Stomach (tissue), 9 donors: ENCODE measurements around the gene PLEKHG3. TPM values are rescaled to one million over a fixed set of nuclear protein-coding genes. Genes with fewer than 3 reads are reported as not detected.

ENCODE experiments used
- DNase-seq, 2 donors: peaks; one replicate each; pipeline versions ENCODE4 v3.0.0 to v3.0.0-alpha.2; 2013 to 2019
- H3K27ac ChIP-seq, 5 donors: fragments of 200-600 bp in 4 of 5; sonication (generic) in 4 of 5; one replicate each; pipeline ENCODE4 v1.5.1; 2013 to 2019; ENCODE audit warnings: mild to moderate bottlenecking in 1 of 5, moderate library complexity in 1 of 5
- H3K27me3 ChIP-seq, 3 donors: fragments of 200-600 bp; sonication (generic); one replicate each; pipeline ENCODE4 v1.5.1; 2017 to 2019; ENCODE audit warnings: mixed run types in 1 of 3
- H3K36me3 ChIP-seq, 4 donors: fragments of 200-600 bp; sonication (generic); 1 replicate in 3 of 4; 2 replicates in 1 of 4; pipeline ENCODE4 v1.5.1; 2016 to 2019
- H3K4me1 ChIP-seq, 4 donors: fragments of 200-600 bp; sonication (generic); one replicate each; pipeline ENCODE4 v1.5.1; 2016 to 2019
- H3K4me3 ChIP-seq, 4 donors: fragments of 200-600 bp; sonication (generic) in 3 of 4; one replicate each; pipeline ENCODE4 v1.5.1; 2016 to 2019; ENCODE audit warnings: mild to moderate bottlenecking in 1 of 4
- H3K9me3 ChIP-seq, 4 donors: fragments of 200-600 bp; sonication (generic); one replicate each; pipeline ENCODE4 v1.5.1; 2016 to 2019
- EP300 ChIP-seq: sonication (generic); formaldehyde crosslinking; IDR thresholded peaks from one replicate; pipeline ENCODE4 v1.6.1; 2017; ENCODE audit warnings: antibody characterized with exemption
- POLR2A ChIP-seq, 4 donors: fragments of 450-650 bp; IDR thresholded peaks; one replicate each; pipeline ENCODE4 v1.6.1; 2016; ENCODE audit warnings: antibody characterized with exemption in 4 of 4, control low read depth in 2 of 4, mild to moderate bottlenecking in 1 of 4, moderate library complexity in 1 of 4
- POLR2AphosphoS5 ChIP-seq, 3 donors: sonication (generic); formaldehyde crosslinking; IDR thresholded peaks; one replicate each; pipeline ENCODE4 v1.6.1; 2016; ENCODE audit warnings: antibody characterized with exemption in 3 of 3
- WGBS, 5 donors: extraction: QIAGEN DNeasy Blood & Tissue Kit in 3 of 5; methylation state at CpG; one replicate each; pipeline versions ENCODE4 v1.1.5 to v1.1.7; 2013 to 2018; 5-methylcytosine and 5-hydroxymethylcytosine counted together
- intact Hi-C: fragments of 100-400 bp; cut with DNase I; formaldehyde crosslinking; loops from one replicate; pipeline ENCODE4 v1.15.1; 2023; ENCODE audit warnings: low total_unique reads
- polyA plus RNA-seq, 3 donors: library from polyadenylated mRNA; stranded (reverse); fragments of 200-250 nt; gene quantifications; one replicate each; pipeline ENCODE4 v1.2.3, GENCODE V29; 2013
- total RNA-seq, 5 donors: library from RNA; depleted of rRNA; stranded (reverse); fragments of >200 nt; gene quantifications; one replicate each; pipeline versions ENCODE4 v1.1.0 to v1.2.3, GENCODE V29; 2014 to 2016
- TF ChIP-seq, protein P1 (sequence below), 7 experiments: fragments of 450-650 bp in 4 of 7; fragments of 200-600 bp in 3 of 7; sonication (generic) in 3 of 7; IDR thresholded peaks; one replicate each; pipeline ENCODE4 v1.5.1; 2016 to 2019; ENCODE audit warnings: antibody characterized with exemption in 7 of 7, control low read depth in 2 of 7, mild to moderate bottlenecking in 1 of 7
- donor health status: healthy with polysubstance abuse.
- donor health status: Bipolar disorder and iron deficiency.
- donor health status: healthy.

Gene PLEKHG3
- total and polyA plus RNA-seq, 8 donors = 7.3 to 292 (median 25.6) TPM

DNA sequence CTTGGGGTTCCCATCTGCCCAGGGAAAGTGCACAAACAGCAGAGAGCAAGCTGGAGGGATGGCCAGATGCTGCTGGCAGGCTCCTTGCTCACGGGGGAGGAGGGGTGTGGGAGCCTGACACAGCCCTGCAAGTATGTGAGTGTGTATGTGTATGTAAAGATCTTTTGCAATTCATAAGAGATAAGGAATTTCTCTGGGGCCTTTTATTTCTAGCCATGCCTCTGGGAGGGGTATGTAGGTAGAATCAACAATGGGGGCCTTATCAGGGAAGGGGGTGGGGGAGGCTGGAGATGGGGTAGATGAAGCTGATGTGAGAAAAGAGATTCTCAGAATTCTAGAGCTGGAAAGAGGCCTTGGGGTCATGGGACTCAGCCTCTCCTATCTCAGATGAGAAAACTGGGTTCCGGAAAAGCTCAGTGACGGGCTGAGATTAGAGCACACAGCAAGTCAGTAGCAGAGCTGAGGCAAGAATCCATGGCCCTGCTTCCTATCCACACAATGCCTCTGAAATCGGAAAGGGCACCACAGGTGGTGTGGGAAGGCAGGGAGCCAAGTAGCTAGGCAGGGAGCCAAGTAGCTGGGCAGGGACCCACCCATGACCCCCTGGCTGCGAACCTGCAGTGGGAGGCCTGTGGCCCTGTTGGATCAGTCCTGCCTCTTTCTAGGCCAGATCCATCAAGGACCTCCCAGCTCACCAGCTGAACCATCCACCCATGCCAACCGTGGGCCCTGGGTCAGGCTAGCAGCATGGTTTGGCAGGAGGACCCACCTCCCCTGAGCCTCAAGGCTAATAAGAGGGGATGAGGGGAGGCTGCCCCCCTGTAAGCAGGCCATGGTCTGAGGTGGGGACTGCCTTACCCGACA is 54.7 kb downstream of the PLEKHG3 start:
- no peak for TF ChIP-seq POLR2AphosphoS5 (IDR thresholded peaks at IDR 0.05)
- TF ChIP-seq, protein P1, sequence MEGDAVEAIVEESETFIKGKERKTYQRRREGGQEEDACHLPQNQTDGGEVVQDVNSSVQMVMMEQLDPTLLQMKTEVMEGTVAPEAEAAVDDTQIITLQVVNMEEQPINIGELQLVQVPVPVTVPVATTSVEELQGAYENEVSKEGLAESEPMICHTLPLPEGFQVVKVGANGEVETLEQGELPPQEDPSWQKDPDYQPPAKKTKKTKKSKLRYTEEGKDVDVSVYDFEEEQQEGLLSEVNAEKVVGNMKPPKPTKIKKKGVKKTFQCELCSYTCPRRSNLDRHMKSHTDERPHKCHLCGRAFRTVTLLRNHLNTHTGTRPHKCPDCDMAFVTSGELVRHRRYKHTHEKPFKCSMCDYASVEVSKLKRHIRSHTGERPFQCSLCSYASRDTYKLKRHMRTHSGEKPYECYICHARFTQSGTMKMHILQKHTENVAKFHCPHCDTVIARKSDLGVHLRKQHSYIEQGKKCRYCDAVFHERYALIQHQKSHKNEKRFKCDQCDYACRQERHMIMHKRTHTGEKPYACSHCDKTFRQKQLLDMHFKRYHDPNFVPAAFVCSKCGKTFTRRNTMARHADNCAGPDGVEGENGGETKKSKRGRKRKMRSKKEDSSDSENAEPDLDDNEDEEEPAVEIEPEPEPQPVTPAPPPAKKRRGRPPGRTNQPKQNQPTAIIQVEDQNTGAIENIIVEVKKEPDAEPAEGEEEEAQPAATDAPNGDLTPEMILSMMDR (IDR thresholded peaks at IDR 0.05) = no peak
- no peak for TF ChIP-seq POLR2A (IDR thresholded peaks at IDR 0.05)
- TF ChIP-seq EP300 = no peak
- intact Hi-C loops = no loop called here
- WGBS, 5 donors = 33 to 55% (median 41%) methylated on average over 5 to 7 of the region's 7 CpGs
- Histone ChIP-seq H3K27ac (peak overlapping the region in 4 of 5 donors; percentile 40 to 69 (median 62)), H3K4me1 (peaks cover 42 to 71% (median 57%) of the 10 kb centered on the region in 4 donors), H3K9me3 (no peaks in the 10 kb centered on the region), H3K27me3 (peaks cover 0 to 2% (median 0%) of the 10 kb centered on the region in 3 donors), H3K4me3 (no peak overlapping the region), H3K36me3 (no peaks in the 10 kb centered on the region)
- DNase-seq = peak; percentile 56 to 93

DNA sequence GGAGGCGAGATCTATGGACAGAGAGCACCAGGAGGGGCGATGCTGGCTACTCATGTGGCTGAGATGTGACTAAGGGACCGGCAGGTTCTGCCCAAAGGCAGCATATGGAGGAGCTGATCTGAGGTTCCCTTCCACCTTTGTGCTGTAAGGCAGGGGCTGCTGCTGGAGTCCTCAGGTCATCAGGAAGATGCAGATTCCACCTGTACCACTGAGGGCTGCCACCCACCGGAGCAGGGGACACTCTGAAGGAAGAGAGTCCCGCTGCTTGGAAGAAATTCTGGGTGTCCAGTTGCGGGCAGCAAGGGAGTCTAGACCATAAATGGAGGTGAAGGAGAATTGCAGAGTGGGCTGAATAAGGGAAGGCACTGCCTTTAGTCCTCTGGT is 55.3 kb downstream of the PLEKHG3 start:
- no peak overlapping the region for H3K4me3 ChIP-seq
- peak overlapping the region in 3 of 5 donors; percentile 61 to 69 (median 62) for H3K27ac ChIP-seq
- no peak for TF ChIP-seq POLR2A (IDR thresholded peaks at IDR 0.05)
- no peak for TF ChIP-seq EP300
- TF ChIP-seq, protein P1 (IDR thresholded peaks at IDR 0.05) = no peak
- TF ChIP-seq POLR2AphosphoS5 (IDR thresholded peaks at IDR 0.05) = no peak
- H3K4me1 ChIP-seq = peaks cover 45 to 77% (median 60%) of the 10 kb centered on the region in 4 donors
- DNase-seq = no peak
- intact Hi-C loops = no loop called here
- H3K27me3 ChIP-seq = no peaks in the 10 kb centered on the region
- no peaks in the 10 kb centered on the region for H3K36me3 ChIP-seq
- H3K9me3 ChIP-seq = no peaks in the 10 kb centered on the region
- WGBS, 5 donors = 92 to 94% (median 94%) methylated on average over 6 of the region's 6 CpGs

GRCh38 chr14:64760146-64760755 is 56.0 kb downstream of the PLEKHG3 start:
- H3K4me3 ChIP-seq = no peak overlapping the region
- intact Hi-C loops = loop anchor here (5.0 kb wide), 1 partner anchor 88 kb away; no protein-coding TSS in a partner anchor
- TF ChIP-seq, protein P1 (IDR thresholded peaks at IDR 0.05) = peak in 5 of 7 experiments; percentile 40 to 63 (median 47)
- no peak for TF ChIP-seq EP300
- H3K27me3 ChIP-seq = no peaks in the 10 kb centered on the region
- DNase-seq = peak; percentile 70 to 78
- 53 to 69% (median 58%) methylated on average over 7 to 8 of the region's 8 CpGs for WGBS, 5 donors
- no peak overlapping the region for H3K27ac ChIP-seq
- H3K36me3 ChIP-seq = no peaks in the 10 kb centered on the region
- peaks cover 48 to 83% (median 63%) of the 10 kb centered on the region in 4 donors for H3K4me1 ChIP-seq
- H3K9me3 ChIP-seq = no peaks in the 10 kb centered on the region

- no peak for DNase-seq
- intact Hi-C loops = loop anchor here (5.0 kb wide), 1 partner anchor 89 kb away; no protein-coding TSS in a partner anchor
- Histone ChIP-seq H3K4me1 (peaks cover 48 to 83% (median 63%) of the 10 kb centered on the region in 4 donors), H3K36me3 (no peaks in the 10 kb centered on the region), H3K4me3 (no peak overlapping the region), H3K27me3 (no peaks in the 10 kb centered on the region), H3K9me3 (no peaks in the 10 kb centered on the region), H3K27ac (peak overlapping the region in 1 of 5 donors; percentile 79)
- 51 to 66% (median 56%) methylated on average over 5 of the region's 5 CpGs for WGBS, 5 donors
- TF ChIP-seq, protein P1 (IDR thresholded peaks at IDR 0.05) = no peak
- no peak for TF ChIP-seq POLR2A (IDR thresholded peaks at IDR 0.05)
- TF ChIP-seq EP300 = no peak
- TF ChIP-seq POLR2AphosphoS5 (IDR thresholded peaks at IDR 0.05) = no peak
Measured at GRCh38 chr14:64760916-64761315, 56.7 kb downstream of the PLEKHG3 start.
